ENCODE results near the gene PDHB.
A peak's percentile ranks its signal among the peaks of the same experiment; 100 is the strongest.

PDHB gene

GRCh38 chr3:58425782-58426181, 7.8 kb downstream of the PDHB start:
- no peak for TF ChIP-seq POLR2AphosphoS5 (IDR thresholded peaks at IDR 0.05; ENCODE audit: low read depth)
- no peak for TF ChIP-seq SPI1 (IDR thresholded peaks at IDR 0.05; ENCODE audit: borderline replicate concordance, low read depth)
- TF ChIP-seq GABPA (IDR thresholded peaks at IDR 0.05; ENCODE audit: low read depth): no peak
- no peak for TF ChIP-seq CTCF (IDR thresholded peaks at IDR 0.05; ENCODE audit: insufficient read depth, low read length)
- TF ChIP-seq REST (IDR thresholded peaks at IDR 0.05; ENCODE audit: insufficient replicate concordance, low read depth): no peak
- no peaks in the 10 kb centered on the region for H3K27me3 ChIP-seq (ENCODE audit: insufficient read depth, poor library complexity, severe bottlenecking)
- no peak overlapping the region for H3K4me3 ChIP-seq (replicated peaks; ENCODE audit: insufficient read depth, low read length)

DNA sequence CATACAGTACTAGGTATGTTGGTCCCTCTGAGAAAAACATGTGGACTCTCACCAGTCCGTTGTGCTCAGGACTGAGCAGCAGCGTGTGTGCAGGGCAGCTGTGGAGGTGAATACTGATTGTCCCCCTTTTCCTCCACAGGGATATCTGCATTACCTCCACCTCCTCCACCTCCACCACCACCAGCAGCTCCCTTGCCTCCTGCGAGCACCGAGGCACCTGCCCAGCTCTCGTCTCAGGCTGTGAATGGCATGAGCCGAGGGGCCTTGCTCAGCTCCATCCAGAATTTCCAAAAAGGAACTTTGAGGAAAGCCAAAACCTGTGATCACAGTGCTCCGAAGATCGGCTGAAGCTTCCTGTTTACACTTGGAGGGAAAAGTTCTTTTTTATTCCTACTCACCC, 9.0 kb downstream of the PDHB start:
- H3K27ac ChIP-seq (replicated peaks): no peak overlapping the region

More at GRCh38 chr3:58425782-58426181, 7.8 kb downstream of the PDHB start:
- no peak overlapping the region for H3K27ac ChIP-seq (replicated peaks)
- no peak for DNase-seq (ENCODE audit: low read depth in 1 of 2, low spot score in 1 of 2)

More for the DNA sequence above, 9.0 kb downstream of the PDHB start:
- TF ChIP-seq SPI1 (IDR thresholded peaks at IDR 0.05; ENCODE audit: borderline replicate concordance, low read depth): no peak
- TF ChIP-seq REST (IDR thresholded peaks at IDR 0.05; ENCODE audit: insufficient replicate concordance, low read depth): no peak
- 0 out of 2 replicates have a peak, but pooled peaks have one; percentile 17 for TF ChIP-seq POLR2AphosphoS5 (IDR thresholded peaks at IDR 0.05; ENCODE audit: low read depth)
- TF ChIP-seq CTCF (IDR thresholded peaks at IDR 0.05; ENCODE audit: insufficient read depth, low read length): no peak
- no peak for TF ChIP-seq GABPA (IDR thresholded peaks at IDR 0.05; ENCODE audit: low read depth)
- H3K4me3 ChIP-seq (replicated peaks; ENCODE audit: insufficient read depth, low read length): no peak overlapping the region
- H3K27me3 ChIP-seq (ENCODE audit: insufficient read depth, poor library complexity, severe bottlenecking): no peaks in the 10 kb centered on the region
- no peak for DNase-seq (ENCODE audit: low read depth in 1 of 2, low spot score in 1 of 2)
